Colonic mucosa (tissue), 4 donors: Measurements from ENCODE around the gene MYO7A. TPM values are rescaled to one million over a fixed set of nuclear protein-coding genes. Genes with fewer than 3 reads are reported as not detected.

Experiments
- DNase-seq: peaks from one replicate; pipeline ENCODE4 v3.0.0-alpha.2; 2020
- H3K27ac ChIP-seq: fragments of 200-600 bp; one replicate; pipeline ENCODE4 v1.8.0; 2021
- H3K27me3 ChIP-seq: fragments of 200-600 bp; one replicate; pipeline ENCODE4 v1.8.0; 2021
- H3K36me3 ChIP-seq: fragments of 200-600 bp; one replicate; pipeline ENCODE4 v1.8.0; 2021
- H3K4me1 ChIP-seq: fragments of 200-600 bp; one replicate; pipeline ENCODE4 v1.8.0; 2021; ENCODE audit warnings: mild to moderate bottlenecking
- H3K4me3 ChIP-seq: fragments of 200-600 bp; one replicate; pipeline ENCODE4 v1.8.0; 2021
- H3K9ac ChIP-seq, 2 donors: one replicate each; pipeline ENCODE4 v1.7.0; 2013; ENCODE audit warnings: control low read depth in 2 of 2, low read depth in 2 of 2, low read length in 2 of 2
- H3K9me3 ChIP-seq: fragments of 200-600 bp; one replicate; pipeline ENCODE4 v1.8.0; 2021
- intact Hi-C: fragments of 100-400 bp; cut with DNase I; formaldehyde crosslinking; loops from one replicate; pipeline ENCODE4 v1.14.1; 2022
- total RNA-seq, 2 donors: library from RNA; stranded (reverse); fragmentation: NEBNext Ultra II Directional in 1 of 2; extraction: Animal tissue kit (Norgen Biotek cat#: 25700) in 1 of 2; gene quantifications; one replicate each; pipeline ENCODE4 v1.2.1, GENCODE V29; 2021
- TF ChIP-seq, protein P1 (sequence below): fragments of 200-600 bp; IDR thresholded peaks from one replicate; pipeline ENCODE4 v1.8.0; 2022; ENCODE audit warnings: antibody characterized with exemption, mild to moderate bottlenecking
- donor health status: healthy.
- donor health status: DM: no; HTN: no; CAD: no.
- donor health status: DM: no; HTN: no; CAD: no.

MYO7A gene
- total RNA-seq, 2 donors from 2014 or later, result 3.8 to 4.1 TPM

DNA sequence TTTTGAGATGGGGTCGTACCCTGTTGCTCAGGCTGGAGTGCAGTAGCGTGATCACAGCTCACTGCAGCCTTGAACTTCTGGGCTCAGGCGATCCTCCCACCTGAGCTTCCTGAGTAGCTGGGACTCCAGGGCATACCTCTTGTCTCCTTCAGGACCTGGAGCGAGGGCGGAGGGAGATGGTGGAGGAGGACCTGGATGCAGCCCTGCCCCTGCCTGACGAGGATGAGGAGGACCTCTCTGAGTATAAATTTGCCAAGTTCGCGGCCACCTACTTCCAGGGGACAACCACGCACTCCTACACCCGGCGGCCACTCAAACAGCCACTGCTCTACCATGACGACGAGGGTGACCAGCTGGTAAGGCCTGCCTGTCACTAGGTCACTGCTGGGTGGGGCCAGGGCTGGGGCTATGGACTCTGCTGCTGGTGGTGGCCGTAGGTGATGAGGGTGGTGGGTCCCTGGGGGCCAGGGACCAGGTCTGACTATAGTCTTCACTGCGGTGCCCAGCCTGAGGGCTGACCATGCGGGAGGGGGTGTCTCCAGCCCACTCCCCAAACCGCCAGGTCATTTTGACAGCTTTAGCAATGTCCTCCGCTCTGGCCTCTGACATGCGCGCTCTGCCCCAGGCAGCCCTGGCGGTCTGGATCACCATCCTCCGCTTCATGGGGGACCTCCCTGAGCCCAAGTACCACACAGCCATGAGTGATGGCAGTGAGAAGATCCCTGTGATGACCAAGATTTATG, 53.9 kb downstream of the MYO7A start:
- H3K4me1 ChIP-seq, result no peaks in the 10 kb centered on the region
- H3K27ac ChIP-seq, result no peak overlapping the region
- no peaks in the 10 kb centered on the region for H3K36me3 ChIP-seq
- H3K9me3 ChIP-seq, result no peaks in the 10 kb centered on the region
- H3K4me3 ChIP-seq, result no peak overlapping the region
- no peak for DNase-seq
- intact Hi-C loops, result no loop called here
- no peak overlapping the region for H3K9ac ChIP-seq
- TF ChIP-seq, protein P1, sequence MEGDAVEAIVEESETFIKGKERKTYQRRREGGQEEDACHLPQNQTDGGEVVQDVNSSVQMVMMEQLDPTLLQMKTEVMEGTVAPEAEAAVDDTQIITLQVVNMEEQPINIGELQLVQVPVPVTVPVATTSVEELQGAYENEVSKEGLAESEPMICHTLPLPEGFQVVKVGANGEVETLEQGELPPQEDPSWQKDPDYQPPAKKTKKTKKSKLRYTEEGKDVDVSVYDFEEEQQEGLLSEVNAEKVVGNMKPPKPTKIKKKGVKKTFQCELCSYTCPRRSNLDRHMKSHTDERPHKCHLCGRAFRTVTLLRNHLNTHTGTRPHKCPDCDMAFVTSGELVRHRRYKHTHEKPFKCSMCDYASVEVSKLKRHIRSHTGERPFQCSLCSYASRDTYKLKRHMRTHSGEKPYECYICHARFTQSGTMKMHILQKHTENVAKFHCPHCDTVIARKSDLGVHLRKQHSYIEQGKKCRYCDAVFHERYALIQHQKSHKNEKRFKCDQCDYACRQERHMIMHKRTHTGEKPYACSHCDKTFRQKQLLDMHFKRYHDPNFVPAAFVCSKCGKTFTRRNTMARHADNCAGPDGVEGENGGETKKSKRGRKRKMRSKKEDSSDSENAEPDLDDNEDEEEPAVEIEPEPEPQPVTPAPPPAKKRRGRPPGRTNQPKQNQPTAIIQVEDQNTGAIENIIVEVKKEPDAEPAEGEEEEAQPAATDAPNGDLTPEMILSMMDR, result no peak
- no peaks in the 10 kb centered on the region for H3K27me3 ChIP-seq

DNA sequence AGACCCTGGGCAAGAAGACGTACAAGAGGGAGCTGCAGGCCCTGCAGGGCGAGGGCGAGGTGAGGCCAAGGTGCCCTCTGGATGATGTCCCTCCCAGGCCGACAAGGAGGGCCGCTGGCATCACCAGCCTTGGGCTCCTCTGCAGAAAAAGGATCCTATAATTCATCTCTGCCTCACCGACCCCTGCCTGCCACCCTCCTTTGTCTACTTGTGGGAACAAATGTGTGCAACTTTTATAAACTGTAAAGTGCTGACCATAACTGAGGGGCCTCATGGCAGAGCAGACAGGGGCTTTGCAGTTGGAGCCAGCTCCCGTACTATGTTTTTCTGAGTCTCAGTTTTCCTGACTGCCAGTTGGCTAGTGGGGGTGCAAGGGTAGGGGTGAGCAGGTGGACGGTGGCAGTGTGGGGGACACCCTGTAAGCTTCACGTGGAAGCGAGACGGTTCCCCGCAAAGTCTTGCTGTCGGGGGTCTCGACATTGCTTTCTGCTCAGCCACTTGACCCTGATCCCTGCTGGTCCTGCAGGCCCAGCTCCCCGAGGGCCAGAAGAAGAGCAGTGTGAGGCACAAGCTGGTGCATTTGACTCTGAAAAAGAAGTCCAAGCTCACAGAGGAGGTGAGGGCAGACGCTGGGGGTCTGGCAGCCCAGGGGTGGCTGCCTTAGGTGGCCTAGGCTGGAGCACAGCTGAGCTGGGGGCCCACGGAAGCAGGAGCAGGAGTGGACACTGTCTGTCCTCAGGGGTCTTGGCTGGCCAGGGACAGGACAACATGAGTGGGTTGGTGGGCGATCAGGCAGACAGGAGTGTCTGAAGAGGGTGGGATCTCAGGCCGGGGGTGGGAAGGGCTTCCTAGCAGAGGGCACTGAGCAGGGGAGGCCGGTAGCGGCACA, 54.7 kb downstream of the MYO7A start:
- H3K9me3 ChIP-seq, result no peaks in the 10 kb centered on the region
- TF ChIP-seq, protein P1, result no peak
- no peaks in the 10 kb centered on the region for H3K27me3 ChIP-seq
- intact Hi-C loops, result no loop called here
- peaks cover 5% of the 10 kb centered on the region for H3K4me1 ChIP-seq
- no peak for DNase-seq
- no peak overlapping the region for H3K27ac ChIP-seq
- no peak overlapping the region for H3K9ac ChIP-seq
- no peaks in the 10 kb centered on the region for H3K36me3 ChIP-seq
- H3K4me3 ChIP-seq, result no peak overlapping the region

DNA sequence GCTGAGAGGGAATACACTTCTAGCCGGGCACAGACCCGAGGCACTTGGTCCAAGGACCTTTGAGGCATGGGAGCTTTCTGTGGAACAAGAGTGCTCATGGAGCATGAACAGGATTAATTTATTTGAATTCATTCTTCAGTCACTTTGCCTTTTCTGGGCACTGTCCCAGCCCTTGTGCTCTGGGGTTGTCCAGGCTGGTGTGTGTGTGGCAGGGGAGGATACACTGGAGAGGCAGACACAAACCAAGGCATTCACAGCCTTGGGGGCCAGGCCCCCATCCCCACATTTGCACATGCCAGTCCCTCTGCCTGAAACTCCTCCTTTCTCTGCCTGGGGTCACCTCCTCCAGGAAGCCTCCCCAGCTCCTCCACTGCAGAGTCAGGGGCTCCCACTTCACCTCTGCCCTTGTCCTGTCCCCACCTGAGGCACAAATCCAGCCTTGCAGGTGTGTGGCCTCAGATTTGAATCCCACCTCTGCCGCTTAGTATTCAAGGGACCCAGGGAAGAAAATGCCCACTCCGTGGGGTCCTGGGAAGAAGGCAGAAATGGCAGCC, 55.5 kb downstream of the MYO7A start:
- no peak overlapping the region for H3K9ac ChIP-seq
- H3K27ac ChIP-seq, result no peak overlapping the region
- DNase-seq, result no peak
- intact Hi-C loops, result no loop called here
- H3K4me1 ChIP-seq, result peaks cover 9% of the 10 kb centered on the region
- H3K4me3 ChIP-seq, result no peak overlapping the region
- no peaks in the 10 kb centered on the region for H3K27me3 ChIP-seq
- TF ChIP-seq, protein P1, result no peak
- no peaks in the 10 kb centered on the region for H3K9me3 ChIP-seq
- no peaks in the 10 kb centered on the region for H3K36me3 ChIP-seq

DNA sequence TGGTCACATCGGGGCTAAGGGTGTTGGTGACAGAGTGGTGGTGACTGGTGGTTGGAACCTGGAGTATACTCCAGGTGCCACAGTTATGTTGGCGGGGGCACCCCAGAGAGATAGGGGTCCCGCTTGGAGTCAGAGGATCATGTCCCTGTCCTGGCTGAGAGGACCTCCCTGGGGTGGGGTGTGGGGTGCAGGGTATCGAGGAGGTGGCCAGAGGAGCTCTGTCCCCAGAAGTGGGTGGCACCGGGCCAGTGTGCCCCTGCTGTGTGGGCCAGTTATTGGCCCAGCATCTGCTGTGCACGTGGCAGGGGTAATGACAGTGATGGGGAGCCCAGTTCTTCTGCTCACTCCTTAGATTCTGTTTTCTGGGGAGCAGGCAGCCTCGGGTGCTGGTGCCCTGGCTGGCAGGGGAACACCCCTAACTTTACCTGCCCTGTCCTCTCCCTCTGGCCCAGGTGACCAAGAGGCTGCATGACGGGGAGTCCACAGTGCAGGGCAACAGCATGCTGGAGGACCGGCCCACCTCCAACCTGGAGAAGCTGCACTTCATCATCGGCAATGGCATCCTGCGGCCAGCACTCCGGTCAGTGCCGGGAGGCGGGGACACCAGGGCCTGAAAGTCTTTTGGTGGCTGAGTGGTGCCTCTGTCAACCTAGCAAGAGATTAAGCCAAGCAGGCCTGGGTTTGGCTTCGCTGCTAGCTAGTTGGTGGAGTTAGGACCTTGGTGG, 56.3 kb downstream of the MYO7A start:
- Histone ChIP-seq H3K36me3 (no peaks in the 10 kb centered on the region), H3K9me3 (no peaks in the 10 kb centered on the region), H3K4me1 (peaks cover 9% of the 10 kb centered on the region), H3K9ac (no peak overlapping the region), H3K27me3 (no peaks in the 10 kb centered on the region), H3K27ac (no peak overlapping the region), H3K4me3 (no peak overlapping the region)
- DNase-seq, result no peak
- TF ChIP-seq, protein P1, result no peak
- intact Hi-C loops, result no loop called here

DNA sequence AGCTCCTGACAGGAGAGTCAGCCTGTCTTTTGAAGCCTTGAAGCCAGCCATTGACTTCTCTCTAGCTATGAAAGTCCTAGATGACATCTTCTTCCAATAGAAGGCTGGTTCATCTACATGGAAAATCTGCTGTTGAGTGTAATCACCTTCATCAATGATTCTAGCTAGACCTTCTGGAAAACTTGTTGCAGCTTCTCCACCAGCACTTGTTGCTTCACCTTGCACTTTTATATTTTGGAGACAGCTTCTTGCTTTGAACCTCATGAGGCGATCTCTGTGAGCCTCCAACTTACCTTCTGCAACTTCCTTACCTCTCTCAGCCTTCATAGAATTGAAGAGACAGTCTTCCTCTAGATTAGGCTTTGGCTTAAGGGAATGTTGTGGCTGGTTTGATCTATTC, 58.3 kb downstream of the MYO7A start:
- H3K9me3 ChIP-seq, result no peaks in the 10 kb centered on the region
- intact Hi-C loops, result loop anchor here (5.0 kb wide), 1 partner anchor 139 kb away; no protein-coding TSS in a partner anchor
- H3K9ac ChIP-seq, result no peak overlapping the region
- H3K4me3 ChIP-seq, result no peak overlapping the region
- no peaks in the 10 kb centered on the region for H3K27me3 ChIP-seq
- H3K4me1 ChIP-seq, result peaks cover 9% of the 10 kb centered on the region
- TF ChIP-seq, protein P1, result no peak
- no peak overlapping the region for H3K27ac ChIP-seq
- no peak for DNase-seq
- no peaks in the 10 kb centered on the region for H3K36me3 ChIP-seq
